Astrocyte (in vitro differentiated cells and primary cell): ENCODE results near the gene TSGA10. TPM values are rescaled to one million over a fixed set of nuclear protein-coding genes. Genes with fewer than 3 reads are reported as not detected.

Source experiments
- total RNA-seq: library from RNA; stranded (reverse); gene quantifications from 2 replicates; pipeline ENCODE4 v1.2.1, GENCODE V29; 2021

Gene TSGA10
- total RNA-seq, 1 donor from 2014 or later: 3.9 TPM

Other genes starting within 250 kb of the TSGA10 start
- gene CRACDL, start 218.7 kb downstream of the TSGA10 start, total RNA-seq: 1.8 and 5.7 TPM in 2 replicates
- gene C2orf15, start 13.2 kb downstream of the TSGA10 start, total RNA-seq: 0.59 and 0.60 TPM in 2 replicates
- gene LIPT1, start within 50 bp of the TSGA10 start, total RNA-seq: 3.4 and 3.9 TPM in 2 replicates
- 16.7 and 20.9 TPM in 2 replicates for gene MITD1, start 26.1 kb upstream of the TSGA10 start, total RNA-seq
- gene MRPL30, start 26.2 kb upstream of the TSGA10 start, total RNA-seq: 29.8 and 31.9 TPM in 2 replicates
- not detected in 2 replicates for gene LYG2, start 100.7 kb upstream of the TSGA10 start, total RNA-seq
- 1.1 and 1.3 TPM in 2 replicates for gene LYG1, start 146.3 kb upstream of the TSGA10 start, total RNA-seq
- 42.8 and 48.3 TPM in 2 replicates for gene TXNDC9, start 181.4 kb upstream of the TSGA10 start, total RNA-seq
- gene EIF5B, start 182.4 kb upstream of the TSGA10 start, total RNA-seq: 60.2 and 65.6 TPM in 2 replicates